HT-29 (cell line): ENCODE data around the gene TBC1D2. TPM values are rescaled to one million over a fixed set of nuclear protein-coding genes. Genes with fewer than 3 reads are reported as not detected.
A peak's percentile ranks its signal among the peaks of the same experiment; 100 is the strongest.
"Not testable (repeated sequence)": the region's sequence is repeated elsewhere in the genome, so short reads cannot be mapped to it uniquely, and the experiment has no call there.

Experiments
- DNase-seq: peaks from one replicate; pipeline ENCODE4 v3.0.0-alpha.2; 2015; ENCODE audit warnings: low spot score
- total RNA-seq: library from RNA; depleted of rRNA; stranded (reverse); fragments of >200 nt; shearing (Covaris generic); gene quantifications from 2 replicates; pipeline ENCODE4 v1.2.3, GENCODE V29; 2014; rRNA removed

Gene TBC1D2, protein sequence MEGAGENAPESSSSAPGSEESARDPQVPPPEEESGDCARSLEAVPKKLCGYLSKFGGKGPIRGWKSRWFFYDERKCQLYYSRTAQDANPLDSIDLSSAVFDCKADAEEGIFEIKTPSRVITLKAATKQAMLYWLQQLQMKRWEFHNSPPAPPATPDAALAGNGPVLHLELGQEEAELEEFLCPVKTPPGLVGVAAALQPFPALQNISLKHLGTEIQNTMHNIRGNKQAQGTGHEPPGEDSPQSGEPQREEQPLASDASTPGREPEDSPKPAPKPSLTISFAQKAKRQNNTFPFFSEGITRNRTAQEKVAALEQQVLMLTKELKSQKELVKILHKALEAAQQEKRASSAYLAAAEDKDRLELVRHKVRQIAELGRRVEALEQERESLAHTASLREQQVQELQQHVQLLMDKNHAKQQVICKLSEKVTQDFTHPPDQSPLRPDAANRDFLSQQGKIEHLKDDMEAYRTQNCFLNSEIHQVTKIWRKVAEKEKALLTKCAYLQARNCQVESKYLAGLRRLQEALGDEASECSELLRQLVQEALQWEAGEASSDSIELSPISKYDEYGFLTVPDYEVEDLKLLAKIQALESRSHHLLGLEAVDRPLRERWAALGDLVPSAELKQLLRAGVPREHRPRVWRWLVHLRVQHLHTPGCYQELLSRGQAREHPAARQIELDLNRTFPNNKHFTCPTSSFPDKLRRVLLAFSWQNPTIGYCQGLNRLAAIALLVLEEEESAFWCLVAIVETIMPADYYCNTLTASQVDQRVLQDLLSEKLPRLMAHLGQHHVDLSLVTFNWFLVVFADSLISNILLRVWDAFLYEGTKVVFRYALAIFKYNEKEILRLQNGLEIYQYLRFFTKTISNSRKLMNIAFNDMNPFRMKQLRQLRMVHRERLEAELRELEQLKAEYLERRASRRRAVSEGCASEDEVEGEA
- 16.0 and 17.6 TPM in 2 replicates for total RNA-seq

DNA sequence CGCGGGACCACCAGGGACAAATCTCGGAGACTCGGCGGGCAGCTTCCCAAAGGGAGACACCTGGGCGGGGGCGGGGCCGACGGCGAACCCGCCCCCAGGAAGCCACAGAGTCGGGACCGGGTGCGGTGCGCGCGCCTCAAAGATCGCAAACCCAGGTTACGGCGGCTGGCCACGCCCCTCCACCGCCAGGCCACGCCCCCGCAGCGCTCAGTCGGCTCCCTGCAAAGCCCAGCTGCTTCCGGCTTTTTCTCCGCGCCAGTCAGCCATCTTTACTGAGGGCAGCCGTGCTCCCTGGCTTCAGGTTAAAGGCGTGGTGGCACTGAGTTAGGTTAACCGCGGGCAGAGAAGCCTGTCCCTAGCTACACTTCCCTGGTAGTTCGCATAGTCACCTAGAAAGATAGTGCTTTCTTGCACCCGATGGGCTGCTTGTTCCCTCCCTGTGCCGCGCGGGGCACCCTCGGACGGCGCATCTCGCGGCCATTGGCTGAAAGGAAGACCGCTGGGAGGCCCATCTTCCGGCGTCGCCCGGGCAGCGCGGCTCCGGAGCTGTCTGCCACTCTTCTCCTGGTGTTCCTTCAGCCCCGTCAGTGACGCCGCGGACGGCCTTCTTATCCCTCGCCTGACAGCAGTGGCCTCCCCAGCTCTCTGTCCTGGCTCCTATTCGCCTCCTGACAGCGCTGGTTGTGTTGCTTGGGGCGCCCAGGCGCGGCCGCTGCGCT is at the start of gene TBC1D2:
TSS of gene TBC1D2 (minus strand) at position 72 of the 719 bp plus-strand sequence. CDS start 108 bp downstream, outside the sequence.
- peak; percentile 97 for DNase-seq

- DNase-seq: no peak
Observed at GRCh38 chr9:98304381-98304780, 48.9 kb upstream of the TBC1D2 start.

DNA sequence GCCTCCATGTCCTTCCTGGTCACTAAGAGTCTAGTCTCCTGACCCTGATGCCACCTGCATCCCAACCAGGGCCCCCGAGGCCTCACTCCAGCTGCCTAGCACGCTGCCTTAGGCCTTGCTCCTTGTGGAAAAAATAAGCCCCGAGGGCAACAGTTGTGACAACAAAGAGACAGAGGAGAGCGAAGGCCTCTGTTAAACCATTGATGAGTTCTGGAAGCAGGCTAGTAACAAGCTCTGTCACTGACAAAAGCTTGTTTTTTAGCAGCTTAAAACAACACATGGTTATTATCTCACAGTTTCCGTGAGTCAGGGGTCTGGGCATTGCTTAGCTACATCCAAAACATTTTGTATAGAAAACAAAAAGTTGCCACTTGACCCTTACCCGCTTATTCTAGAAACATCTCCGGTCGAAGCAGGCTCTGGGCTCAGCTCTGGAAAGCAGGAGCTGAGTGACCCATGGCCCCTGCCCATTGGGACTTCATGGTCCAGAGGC is 48.2 kb upstream of the TBC1D2 start:
- DNase-seq: no peak

DNA sequence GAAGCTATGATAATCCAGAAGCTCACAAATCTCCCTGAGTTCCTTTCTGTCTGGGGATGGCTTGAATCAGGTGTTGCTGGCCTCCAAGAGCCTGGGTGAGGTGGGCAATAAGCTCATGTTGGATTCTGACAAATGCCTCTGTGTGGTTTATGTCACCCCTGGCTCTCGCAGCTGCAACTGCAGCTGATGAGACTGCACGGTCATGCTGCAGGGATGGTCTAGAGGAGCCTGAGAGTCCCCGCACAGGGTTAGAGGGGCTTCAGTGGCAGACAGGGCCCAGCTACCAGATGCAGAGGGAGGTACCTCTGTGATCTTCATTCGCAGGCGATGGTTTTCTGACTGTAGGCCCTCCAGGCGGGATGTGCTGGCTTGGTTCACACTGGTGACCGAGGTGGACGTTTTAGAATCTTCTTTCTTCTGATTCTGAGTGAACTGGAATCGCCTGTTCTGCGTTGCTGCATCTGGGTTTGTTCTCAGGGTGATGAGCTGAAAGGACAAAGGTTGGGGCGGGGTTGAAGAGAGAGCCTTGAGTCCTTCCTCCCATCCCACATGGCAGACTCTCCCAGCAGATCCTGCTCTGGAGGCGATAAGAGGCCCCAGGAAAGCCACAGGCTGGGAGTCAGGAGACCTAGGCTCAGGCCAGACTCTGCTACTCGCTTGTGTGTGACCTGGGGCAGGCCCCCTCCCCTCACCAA is 47.6 kb upstream of the TBC1D2 start:
- no peak for DNase-seq

GRCh38 chr9:98302150-98302549 is 46.7 kb upstream of the TBC1D2 start:
- no peak for DNase-seq

DNA sequence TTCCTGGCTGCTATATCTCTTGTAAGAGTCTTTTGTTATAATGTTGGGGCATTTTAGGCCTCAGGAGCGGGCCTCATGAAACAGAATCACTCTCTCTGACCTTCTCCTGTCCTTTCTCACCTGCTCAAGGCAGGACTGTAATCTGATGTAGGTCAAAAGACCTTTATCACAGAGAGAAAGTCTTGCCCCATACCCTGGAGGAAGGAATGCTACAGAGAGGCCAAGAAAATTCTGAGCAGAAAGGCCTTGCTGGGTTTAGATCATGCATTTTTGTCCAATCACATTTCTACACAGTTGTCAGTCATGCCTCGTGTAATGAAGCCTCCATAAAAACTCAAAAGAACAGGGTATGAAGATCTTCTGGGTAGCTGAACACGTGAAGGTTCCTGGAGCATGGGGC is 45.2 kb upstream of the TBC1D2 start:
- DNase-seq: no peak

GRCh38 chr9:98298476-98298875 is 43.0 kb upstream of the TBC1D2 start:
- DNase-seq: no peak

GRCh38 chr9:98295824-98296223 is 40.4 kb upstream of the TBC1D2 start:
- DNase-seq: no peak

DNA sequence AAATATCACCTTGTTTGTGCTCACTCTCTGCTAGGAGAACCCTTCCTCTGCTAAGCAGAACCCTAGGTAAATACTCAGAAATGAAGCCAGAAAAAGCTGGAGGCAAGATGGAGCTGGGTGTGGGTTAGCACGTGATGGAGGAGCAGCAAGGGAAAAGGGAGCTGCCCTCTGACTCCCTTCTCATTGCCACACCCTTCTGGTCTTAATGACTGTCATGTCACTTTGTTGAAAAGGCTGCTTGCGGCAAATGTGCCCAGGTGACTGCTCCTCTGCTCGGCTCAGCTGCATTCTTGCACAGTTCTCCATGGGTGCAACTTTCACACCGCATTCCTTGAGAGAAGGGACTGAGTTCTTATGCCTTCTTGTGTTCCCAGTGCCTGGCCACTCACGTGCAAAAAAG is 36.4 kb upstream of the TBC1D2 start:
- no peak for DNase-seq

GRCh38 chr9:98290411-98290810 is 35.0 kb upstream of the TBC1D2 start:
- DNase-seq: no peak

- DNase-seq: no peak
Observed at GRCh38 chr9:98289614-98290201, 34.3 kb upstream of the TBC1D2 start.

DNA sequence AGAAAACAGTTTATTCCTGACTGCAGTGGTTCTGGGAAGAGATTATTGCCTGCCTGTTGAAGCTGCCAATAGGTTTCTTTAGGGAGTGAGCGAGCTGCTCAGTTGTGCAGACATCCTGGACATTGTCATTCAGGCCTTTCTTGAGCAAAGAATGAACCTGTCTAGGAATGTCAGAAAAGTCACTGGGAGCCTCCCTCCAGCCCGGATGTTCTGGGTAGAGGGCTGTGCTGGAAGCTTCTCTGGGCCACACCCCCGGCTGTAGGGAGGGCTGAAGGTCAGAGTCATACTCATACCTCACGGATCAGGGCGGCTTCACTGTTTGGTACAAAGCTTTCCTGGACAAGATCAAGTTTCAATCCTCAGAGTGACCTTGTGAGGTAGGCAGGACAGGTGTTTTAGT is 33.4 kb upstream of the TBC1D2 start:
- DNase-seq: no peak

DNA sequence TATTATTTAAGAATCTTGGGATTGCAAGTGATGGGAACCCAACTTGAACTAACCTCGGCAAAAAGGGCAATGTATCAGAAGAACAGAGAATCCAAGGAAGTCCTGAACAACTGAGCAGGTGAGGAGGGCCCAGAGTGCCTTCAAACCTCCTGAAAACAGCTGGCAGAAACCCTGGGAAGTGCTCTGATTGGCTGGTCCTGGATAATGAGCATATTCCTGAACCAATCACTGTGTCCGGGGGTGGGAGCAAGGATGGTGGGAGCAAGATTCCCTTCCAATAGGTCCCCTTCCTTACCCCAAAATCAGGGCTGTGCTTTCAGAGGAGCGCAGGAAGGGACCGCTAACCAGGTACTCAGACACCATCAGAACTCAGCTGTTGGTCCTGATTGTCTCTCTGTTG is 31.9 kb upstream of the TBC1D2 start:
- peak; percentile 15 for DNase-seq

- no peak for DNase-seq
Observed at GRCh38 chr9:98285446-98285845, 30.0 kb upstream of the TBC1D2 start.

- DNase-seq: no peak
Observed at GRCh38 chr9:98284754-98285153, 29.3 kb upstream of the TBC1D2 start.

DNA sequence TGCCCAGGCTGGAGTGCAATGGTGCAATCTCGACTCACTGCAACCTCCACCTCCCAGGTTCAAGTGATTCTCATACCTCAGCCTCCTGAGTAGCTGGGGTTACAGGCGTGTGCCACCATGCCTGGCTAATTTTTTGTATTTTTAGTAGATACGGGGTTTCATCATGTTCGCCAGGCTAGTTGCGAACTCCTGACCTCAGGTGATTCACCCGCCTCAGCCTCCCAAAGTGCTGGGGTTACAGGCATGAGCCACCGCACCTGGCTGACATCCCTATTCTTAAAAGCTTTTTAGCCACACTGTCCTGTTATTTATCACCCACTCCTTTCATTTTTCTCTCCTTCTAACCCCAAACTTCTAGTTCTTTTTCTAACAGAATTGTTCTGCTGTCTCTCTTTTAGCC is 27.7 kb upstream of the TBC1D2 start:
- DNase-seq: not testable (repeated sequence)

GRCh38 chr9:98281281-98281680 is 25.8 kb upstream of the TBC1D2 start:
- no peak for DNase-seq

- DNase-seq: no peak
Observed at GRCh38 chr9:98280574-98280973, 25.1 kb upstream of the TBC1D2 start.

DNA sequence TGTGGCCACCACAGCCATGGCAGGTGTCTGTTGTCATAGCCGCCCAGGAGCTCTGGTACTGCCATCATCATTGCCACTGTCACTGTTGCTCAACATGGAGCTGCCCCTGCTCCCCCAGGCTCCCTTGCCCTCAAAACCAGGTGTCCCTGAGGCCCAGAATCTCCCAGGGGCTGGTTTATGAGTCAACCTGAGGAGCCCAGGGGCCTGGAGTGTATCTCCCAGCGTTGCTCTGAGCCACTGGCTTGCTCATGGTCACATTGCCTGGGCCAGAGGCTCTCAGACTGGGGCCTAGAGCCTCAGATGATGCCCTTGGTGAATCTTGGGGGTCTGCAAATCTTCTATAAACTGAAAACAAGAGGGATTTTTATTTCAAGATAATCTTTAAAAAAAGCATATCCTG is 24.7 kb upstream of the TBC1D2 start:
- no peak for DNase-seq

DNA sequence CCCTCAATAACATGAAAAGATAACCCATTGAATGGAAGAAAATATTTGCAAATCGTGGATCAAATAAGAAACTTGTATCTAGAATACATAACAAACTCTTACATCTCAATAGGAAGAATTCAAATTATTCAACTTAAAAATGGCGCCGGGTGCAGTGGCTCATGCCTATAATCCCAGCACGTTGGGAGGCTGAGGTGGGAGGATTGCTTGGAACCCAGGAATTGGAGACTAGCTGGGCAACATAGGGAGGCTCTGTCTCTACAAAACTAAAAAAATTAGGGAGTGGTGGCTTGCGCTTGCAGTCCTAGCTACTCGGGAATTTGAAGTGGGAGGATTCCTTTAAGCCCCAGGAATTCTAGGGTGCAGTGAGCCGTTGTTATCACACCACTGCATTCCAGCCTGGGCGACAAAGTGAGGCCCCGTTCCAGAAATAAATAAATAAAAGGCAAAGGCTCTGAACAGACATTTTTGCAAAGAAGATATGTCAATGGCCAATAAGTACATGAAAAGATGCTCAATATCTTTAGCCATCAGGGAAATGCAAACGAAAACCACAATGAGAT is 21.5 kb upstream of the TBC1D2 start:
- no peak for DNase-seq
